HepG2 (cell line): ENCODE measurements around the gene EIF5A. TPM values are rescaled to one million over a fixed set of nuclear protein-coding genes. Genes with fewer than 3 reads are reported as not detected.
A peak's percentile ranks its signal among the peaks of the same experiment; 100 is the strongest.

ENCODE experiments used
- ATF7-NPFF ChIP-seq: sonication (generic); formaldehyde crosslinking; IDR thresholded peaks from 2 replicates; pipeline ENCODE4 v1.8.1; 2023; ENCODE audit warnings: mild to moderate bottlenecking, low read depth, missing genetic modification reagents, moderate library complexity
- CENPX ChIP-seq: sonication (generic); formaldehyde crosslinking; IDR thresholded peaks from 2 replicates; pipeline ENCODE4 v1.9.0; 2021; ENCODE audit warnings: mild to moderate bottlenecking, missing genetic modification reagents, moderate library complexity
- EP300 ChIP-seq, 3 experiments: sonication (generic) in 1 of 3; formaldehyde crosslinking in 1 of 3; IDR thresholded peaks; 2 replicates each; pipeline versions ENCODE4 v1.5.1 to v1.6.1; 2011 to 2020; ENCODE audit warnings: low read depth in 2 of 3, low read length in 2 of 3, borderline replicate concordance in 1 of 3, improper control_type of control experiment in 1 of 3, mild to moderate bottlenecking in 1 of 3, missing genetic modification reagents in 1 of 3, moderate library complexity in 1 of 3
- FOXJ3 ChIP-seq: sonication (generic); formaldehyde crosslinking; IDR thresholded peaks from 2 replicates; pipeline ENCODE4 v1.4.0; 2020; ENCODE audit warnings: missing genetic modification reagents, mild to moderate bottlenecking, borderline replicate concordance
- GABPA ChIP-seq, 2 experiments: IDR thresholded peaks; 2 replicates each; pipeline ENCODE4 v1.6.1; 2011 to 2016; ENCODE audit warnings: low read depth in 2 of 2, low read length in 1 of 2, missing biosample characterization in 1 of 2, missing genetic modification characterization in 1 of 2
- GMEB1 ChIP-seq: sonication (generic); formaldehyde crosslinking; IDR thresholded peaks from 2 replicates; pipeline ENCODE4 v1.5.1; 2020; ENCODE audit warnings: missing genetic modification reagents, mild to moderate bottlenecking, borderline replicate concordance
- GTF2F1 ChIP-seq: fragments of 150-350 bp; IDR thresholded peaks from 2 replicates; pipeline ENCODE4 v1.6.1; 2014; ENCODE audit warnings: low read length
- KMT2B ChIP-seq: IDR thresholded peaks from 2 replicates; pipeline ENCODE4 v1.6.1; 2016; ENCODE audit warnings: missing genetic modification reagents, missing compliant biosample characterization
- MTA3 ChIP-seq: sonication (generic); formaldehyde crosslinking; IDR thresholded peaks from 2 replicates; pipeline ENCODE4 v1.4.0; 2020; ENCODE audit warnings: missing genetic modification reagents
- PLRG1 ChIP-seq: fragments of 450-650 bp; conservative IDR thresholded peaks from 2 replicates; pipeline ENCODE4 v1.6.1; 2016
- POLR2G ChIP-seq: fragments of 200-400 bp; formaldehyde crosslinking; IDR thresholded peaks from 2 replicates; pipeline ENCODE4 v1.6.1; 2018; ENCODE audit warnings: mild to moderate bottlenecking, low read depth, low read length, moderate library complexity
- SKI ChIP-seq: fragments of 450-650 bp; IDR thresholded peaks from one replicate; pipeline ENCODE4 v1.6.1; 2018; ENCODE audit warnings: mild to moderate bottlenecking; ENCODE audit not compliant: partially characterized antibody
- TMF1 ChIP-seq: sonication (generic); formaldehyde crosslinking; IDR thresholded peaks from 2 replicates; pipeline ENCODE4 v1.8.1; 2022; ENCODE audit warnings: low read depth, missing genetic modification reagents
- ZMYM4 ChIP-seq: sonication (generic); formaldehyde crosslinking; IDR thresholded peaks from 2 replicates; pipeline ENCODE4 v1.8.1; 2023; ENCODE audit warnings: mild to moderate bottlenecking, missing genetic modification reagents
- ZNF296 ChIP-seq: sonication (generic); formaldehyde crosslinking; conservative IDR thresholded peaks from 2 replicates; pipeline ENCODE4 v1.5.0; 2020; ENCODE audit warnings: mild to moderate bottlenecking, missing genetic modification reagents
- ZNF33B ChIP-seq: sonication (generic); formaldehyde crosslinking; IDR thresholded peaks from 2 replicates; pipeline ENCODE4 v1.5.1; 2020; ENCODE audit warnings: mild to moderate bottlenecking, missing genetic modification reagents
- ZNF543 ChIP-seq: sonication (generic); formaldehyde crosslinking; IDR thresholded peaks from 2 replicates; pipeline ENCODE4 v1.4.0; 2020; ENCODE audit warnings: mild to moderate bottlenecking, missing genetic modification reagents
- ZNF841 ChIP-seq: sonication (generic); formaldehyde crosslinking; IDR thresholded peaks from 2 replicates; pipeline ENCODE4 v1.8.1; 2023; ENCODE audit warnings: missing genetic modification reagents, borderline replicate concordance
- ZSCAN22 ChIP-seq: sonication (generic); formaldehyde crosslinking; IDR thresholded peaks from 2 replicates; pipeline ENCODE4 v1.4.0; 2020; ENCODE audit warnings: mild to moderate bottlenecking, missing genetic modification reagents
- polyA plus RNA-seq, 8 experiments: library from polyadenylated mRNA; depleted of rRNA in 3 of 8; stranded (reverse) in 7 of 8; unstranded in 1 of 8; fragments of >200 nt; fragmentation: Illumina TruSeq in 4 of 8; extraction: Trizol in 4 of 8; gene quantifications; 2 replicates each; pipeline versions ENCODE4 v1.2.1 to v1.2.3, GENCODE V29; 2011 to 2016; ENCODE audit warnings: low read depth in 4 of 8, missing spikeins in 1 of 8, mixed read lengths in 1 of 8; ENCODE audit not compliant: insufficient read depth in 1 of 8
- total RNA-seq, 5 experiments: library from RNA; depleted of rRNA; stranded (reverse); fragments of >200 nt; fragmentation: Illumina TruSeq; extraction: Trizol; gene quantifications; 2 replicates each; pipeline ENCODE4 v1.2.3, GENCODE V29; 2016; ENCODE audit warnings: low read depth in 1 of 5
- TF ChIP-seq, protein P1 (sequence below): sonication (generic); formaldehyde crosslinking; conservative IDR thresholded peaks from 2 replicates; pipeline ENCODE4 v1.4.0; 2020; ENCODE audit warnings: mild to moderate bottlenecking, missing genetic modification reagents, moderate library complexity
- TF ChIP-seq, protein P2 (sequence below): sonication (generic); formaldehyde crosslinking; IDR thresholded peaks from 2 replicates; pipeline ENCODE4 v1.8.1; 2023; ENCODE audit warnings: missing genetic modification reagents, inconsistent platforms, borderline replicate concordance

EIF5A gene
- total and polyA plus RNA-seq, 2 of the 13 experiments (the other 11 are each of a cell fraction or from before 2014, with no cell fraction given): 319 to 337 TPM

GRCh38 chr17:7306911-7307685, at the start of gene EIF5A (continued):
- TF ChIP-seq, protein P1, sequence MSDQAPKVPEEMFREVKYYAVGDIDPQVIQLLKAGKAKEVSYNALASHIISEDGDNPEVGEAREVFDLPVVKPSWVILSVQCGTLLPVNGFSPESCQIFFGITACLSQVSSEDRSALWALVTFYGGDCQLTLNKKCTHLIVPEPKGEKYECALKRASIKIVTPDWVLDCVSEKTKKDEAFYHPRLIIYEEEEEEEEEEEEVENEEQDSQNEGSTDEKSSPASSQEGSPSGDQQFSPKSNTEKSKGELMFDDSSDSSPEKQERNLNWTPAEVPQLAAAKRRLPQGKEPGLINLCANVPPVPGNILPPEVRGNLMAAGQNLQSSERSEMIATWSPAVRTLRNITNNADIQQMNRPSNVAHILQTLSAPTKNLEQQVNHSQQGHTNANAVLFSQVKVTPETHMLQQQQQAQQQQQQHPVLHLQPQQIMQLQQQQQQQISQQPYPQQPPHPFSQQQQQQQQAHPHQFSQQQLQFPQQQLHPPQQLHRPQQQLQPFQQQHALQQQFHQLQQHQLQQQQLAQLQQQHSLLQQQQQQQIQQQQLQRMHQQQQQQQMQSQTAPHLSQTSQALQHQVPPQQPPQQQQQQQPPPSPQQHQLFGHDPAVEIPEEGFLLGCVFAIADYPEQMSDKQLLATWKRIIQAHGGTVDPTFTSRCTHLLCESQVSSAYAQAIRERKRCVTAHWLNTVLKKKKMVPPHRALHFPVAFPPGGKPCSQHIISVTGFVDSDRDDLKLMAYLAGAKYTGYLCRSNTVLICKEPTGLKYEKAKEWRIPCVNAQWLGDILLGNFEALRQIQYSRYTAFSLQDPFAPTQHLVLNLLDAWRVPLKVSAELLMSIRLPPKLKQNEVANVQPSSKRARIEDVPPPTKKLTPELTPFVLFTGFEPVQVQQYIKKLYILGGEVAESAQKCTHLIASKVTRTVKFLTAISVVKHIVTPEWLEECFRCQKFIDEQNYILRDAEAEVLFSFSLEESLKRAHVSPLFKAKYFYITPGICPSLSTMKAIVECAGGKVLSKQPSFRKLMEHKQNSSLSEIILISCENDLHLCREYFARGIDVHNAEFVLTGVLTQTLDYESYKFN (CRISPR knock-in tag): peak; percentile 22; the same call in 1 of the 2 replicates
- TF ChIP-seq POLR2G: peak; percentile 87
- TF ChIP-seq ZNF296 (CRISPR knock-in tag): no peak
- no peak for TF ChIP-seq TMF1 (CRISPR knock-in tag)
- TF ChIP-seq EP300 (IDR thresholded peaks at IDR 0.05; ENCODE audit: low read depth in 2 of 2, low read length in 2 of 2): no peak
- TF ChIP-seq EP300 (CRISPR knock-in tag; IDR thresholded peaks at IDR 0.05; ENCODE audit: borderline replicate concordance): no peak; the same call in 1 of the 2 replicates
- TF ChIP-seq KMT2B (CRISPR knock-in tag): no peak
- TF ChIP-seq GTF2F1: no peak
- TF ChIP-seq CENPX (CRISPR knock-in tag): no peak
- no peak for TF ChIP-seq ZNF543
- TF ChIP-seq ZSCAN22: no peak
- TF ChIP-seq FOXJ3 (CRISPR knock-in tag): no peak
- TF ChIP-seq GABPA (IDR thresholded peaks at IDR 0.05; ENCODE audit: low read depth, low read length): no peak
- peak; percentile 68; the same call in 1 of the 2 replicates for TF ChIP-seq GABPA (CRISPR knock-in tag; IDR thresholded peaks at IDR 0.05; ENCODE audit: low read depth)
- TF ChIP-seq, protein P2, sequence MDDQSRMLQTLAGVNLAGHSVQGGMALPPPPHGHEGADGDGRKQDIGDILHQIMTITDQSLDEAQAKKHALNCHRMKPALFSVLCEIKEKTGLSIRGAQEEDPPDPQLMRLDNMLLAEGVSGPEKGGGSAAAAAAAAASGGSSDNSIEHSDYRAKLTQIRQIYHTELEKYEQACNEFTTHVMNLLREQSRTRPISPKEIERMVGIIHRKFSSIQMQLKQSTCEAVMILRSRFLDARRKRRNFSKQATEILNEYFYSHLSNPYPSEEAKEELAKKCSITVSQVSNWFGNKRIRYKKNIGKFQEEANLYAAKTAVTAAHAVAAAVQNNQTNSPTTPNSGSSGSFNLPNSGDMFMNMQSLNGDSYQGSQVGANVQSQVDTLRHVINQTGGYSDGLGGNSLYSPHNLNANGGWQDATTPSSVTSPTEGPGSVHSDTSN: no peak
- no peak for TF ChIP-seq ZNF33B (CRISPR knock-in tag)
- no peak; the same call in 1 of the 2 replicates for TF ChIP-seq ATF7-NPFF (CRISPR knock-in tag)
- TF ChIP-seq GMEB1 (CRISPR knock-in tag): peak; percentile 86
- no peak for TF ChIP-seq SKI
- no peak for TF ChIP-seq ZMYM4 (CRISPR knock-in tag)
- no peak for TF ChIP-seq ZNF841 (CRISPR knock-in tag)
- TF ChIP-seq PLRG1: no peak
- TF ChIP-seq MTA3 (CRISPR knock-in tag): no peak
